ENCODE results near the gene MARCHF10. TPM values are rescaled to one million over a fixed set of nuclear protein-coding genes. Genes with fewer than 3 reads are reported as not detected.
"Not testable (repeated sequence)": the region's sequence is repeated elsewhere in the genome, so short reads cannot be mapped to it uniquely, and the experiment has no call there.

The MARCHF10 gene
- polyA plus RNA-seq, 4 donors, result 0.50 to 2.0 (median 1.0) TPM

- DNase-seq (ENCODE audit: low read depth in 4 of 4, low spot score in 3 of 4), result no peak
These were observed 105.3 kb downstream of the MARCHF10 start for GRCh38 chr17:62702746-62703260.

GRCh38 chr17:62701706-62702085, 106.4 kb downstream of the MARCHF10 start:
- DNase-seq (ENCODE audit: low read depth in 4 of 4, low spot score in 3 of 4), result no peak

DNA sequence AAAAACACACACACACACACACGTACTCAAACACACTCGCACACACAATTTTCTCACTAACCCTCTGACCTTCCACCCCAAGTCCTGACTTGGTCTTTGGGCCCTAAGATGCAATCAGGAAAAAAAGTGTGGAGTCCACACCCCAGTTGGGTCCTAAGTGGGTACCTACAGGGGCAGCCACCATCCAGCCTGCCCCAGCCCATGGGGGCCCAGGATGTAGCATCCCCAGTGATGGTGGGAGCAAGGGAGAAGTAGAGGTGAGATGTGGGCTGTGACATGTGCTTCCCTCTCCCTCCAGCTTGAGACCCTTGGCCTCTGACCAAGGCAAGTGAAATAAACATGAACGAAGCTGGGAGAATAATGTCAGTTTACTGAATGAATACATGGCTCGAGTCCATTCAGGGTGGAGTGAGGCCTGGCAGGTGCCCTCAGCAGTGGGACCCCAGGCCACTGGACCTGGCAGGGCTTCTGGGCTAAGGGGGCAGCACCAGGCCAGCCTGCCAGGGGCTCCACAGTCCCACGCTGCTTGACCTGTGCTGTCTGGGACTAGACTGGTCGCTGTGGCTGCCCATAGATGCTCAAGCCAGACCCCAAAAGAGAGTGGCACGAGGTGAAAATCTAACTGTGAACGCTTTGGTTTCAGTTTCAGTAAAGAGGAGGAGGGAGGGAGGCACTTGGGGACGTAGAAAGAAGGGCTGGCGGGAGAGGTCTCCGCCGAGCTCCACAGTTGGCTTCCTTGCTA, 107.0 kb downstream of the MARCHF10 start:
- no peak for DNase-seq (ENCODE audit: low read depth in 4 of 4, low spot score in 3 of 4)

DNA sequence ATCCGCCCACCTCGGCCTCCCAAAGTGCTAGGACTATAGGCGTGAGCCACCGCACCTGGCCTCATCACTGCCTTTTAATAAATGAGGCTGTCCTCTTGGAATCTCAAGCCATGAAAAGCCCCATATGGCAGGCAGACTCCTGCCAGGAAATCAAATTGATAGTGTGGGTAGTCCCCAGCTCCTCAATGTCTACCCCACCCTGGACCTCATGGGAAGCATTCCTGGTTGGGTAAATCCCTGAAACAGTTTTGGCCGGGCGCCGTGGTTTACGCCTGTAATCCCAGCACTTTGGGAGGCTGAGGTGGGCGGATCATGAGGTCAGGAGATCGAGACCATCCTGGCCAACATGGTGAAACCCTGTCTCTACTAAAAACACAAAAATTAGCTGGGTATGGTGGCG, 109.7 kb downstream of the MARCHF10 start:
- DNase-seq (ENCODE audit: low read depth in 4 of 4, low spot score in 3 of 4), result not testable (repeated sequence)

DNA sequence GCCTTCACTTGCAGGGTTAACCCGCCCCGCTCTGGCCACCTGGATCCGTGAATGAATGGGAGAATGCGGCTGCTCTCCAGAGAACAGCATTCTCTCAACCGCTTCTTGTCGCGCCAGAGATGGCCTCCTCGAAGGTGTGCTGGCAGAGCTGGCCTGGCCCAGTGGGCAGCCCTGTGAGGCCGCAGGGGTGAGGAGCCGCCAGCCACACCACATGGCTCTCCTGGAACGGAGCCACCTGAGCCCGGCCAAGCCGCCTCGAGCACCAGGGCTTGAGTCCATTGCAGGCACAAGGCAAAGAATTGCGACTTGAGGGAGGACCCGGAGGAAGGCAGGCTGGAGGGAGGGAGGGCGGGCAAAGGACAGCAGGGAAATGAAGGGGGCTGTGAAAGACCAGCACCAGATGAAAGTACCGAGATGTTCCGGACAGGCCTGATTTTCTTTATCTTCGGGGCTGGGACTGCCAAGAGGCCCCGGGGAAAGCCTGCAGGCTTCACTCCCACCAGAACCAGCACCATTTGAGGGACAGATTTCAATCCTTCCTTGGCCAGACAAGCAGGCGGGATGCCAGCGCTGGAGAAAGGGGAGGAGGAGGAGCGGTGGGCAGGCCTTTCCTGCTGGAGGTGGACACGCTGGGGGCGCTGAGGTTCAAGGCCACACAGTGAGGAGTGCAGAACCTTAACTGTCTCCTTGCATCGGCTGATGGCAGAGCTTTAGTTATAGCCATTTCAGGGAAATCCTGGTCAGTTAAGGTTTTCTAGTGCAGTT, 111.2 kb downstream of the MARCHF10 start:
- no peak for DNase-seq (ENCODE audit: low read depth in 4 of 4, low spot score in 3 of 4)

- DNase-seq (ENCODE audit: low read depth in 4 of 4, low spot score in 3 of 4), result no peak
These were observed 111.9 kb downstream of the MARCHF10 start for GRCh38 chr17:62696256-62696655.

- not testable (repeated sequence) for DNase-seq (ENCODE audit: low read depth in 4 of 4, low spot score in 3 of 4)
These were observed 112.9 kb downstream of the MARCHF10 start for GRCh38 chr17:62695093-62695738.

GRCh38 chr17:62693616-62694409, 114.3 kb downstream of the MARCHF10 start:
- no peak for DNase-seq (ENCODE audit: low read depth in 4 of 4, low spot score in 3 of 4)

- DNase-seq (ENCODE audit: low read depth in 4 of 4, low spot score in 3 of 4), result no peak
These were observed 115.2 kb downstream of the MARCHF10 start for GRCh38 chr17:62692721-62693431.

DNA sequence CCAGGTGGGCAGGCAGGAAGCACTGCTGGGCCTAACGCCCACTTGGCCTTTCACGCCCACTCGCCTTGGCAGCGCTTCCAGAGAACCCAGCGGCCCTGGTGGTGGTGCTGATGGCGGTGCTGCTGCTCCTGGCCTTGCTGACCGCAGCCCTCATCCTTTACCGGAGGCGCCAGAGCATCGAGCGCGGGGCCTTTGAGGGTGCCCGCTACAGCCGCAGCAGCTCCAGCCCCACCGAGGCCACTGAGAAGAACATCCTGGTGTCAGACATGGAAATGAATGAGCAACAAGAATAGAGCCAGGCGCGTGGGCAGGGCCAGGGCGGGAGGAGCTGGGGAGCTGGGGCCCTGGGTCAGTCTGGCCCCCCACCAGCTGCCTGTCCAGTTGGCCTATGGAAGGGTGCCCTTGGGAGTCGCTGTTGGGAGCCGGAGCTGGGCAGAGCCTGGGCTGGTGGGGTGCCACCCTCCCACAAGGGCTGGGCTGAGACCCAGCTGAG, 115.9 kb downstream of the MARCHF10 start:
- DNase-seq (ENCODE audit: low read depth in 4 of 4, low spot score in 3 of 4), result no peak

DNA sequence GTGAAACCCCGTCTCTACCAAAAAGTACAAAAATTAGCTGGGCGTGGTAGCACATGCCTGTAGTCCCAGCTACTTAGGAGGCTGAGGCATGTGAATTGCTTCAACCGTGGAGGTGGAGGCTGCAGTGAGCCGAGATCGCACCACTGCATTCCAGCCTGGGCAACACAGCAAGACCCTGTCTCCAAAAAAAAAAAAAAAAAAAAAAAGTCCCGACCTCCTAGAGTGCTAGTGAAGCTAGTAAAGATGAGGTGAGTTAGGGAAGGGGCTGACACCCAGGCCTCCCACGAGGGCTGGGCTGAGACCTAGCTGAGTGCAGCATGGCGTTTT, 116.6 kb downstream of the MARCHF10 start:
- not testable (repeated sequence) for DNase-seq (ENCODE audit: low read depth in 4 of 4, low spot score in 3 of 4)

- DNase-seq (ENCODE audit: low read depth in 4 of 4, low spot score in 3 of 4), result no peak
These were observed 117.8 kb downstream of the MARCHF10 start for GRCh38 chr17:62690168-62690897.

DNA sequence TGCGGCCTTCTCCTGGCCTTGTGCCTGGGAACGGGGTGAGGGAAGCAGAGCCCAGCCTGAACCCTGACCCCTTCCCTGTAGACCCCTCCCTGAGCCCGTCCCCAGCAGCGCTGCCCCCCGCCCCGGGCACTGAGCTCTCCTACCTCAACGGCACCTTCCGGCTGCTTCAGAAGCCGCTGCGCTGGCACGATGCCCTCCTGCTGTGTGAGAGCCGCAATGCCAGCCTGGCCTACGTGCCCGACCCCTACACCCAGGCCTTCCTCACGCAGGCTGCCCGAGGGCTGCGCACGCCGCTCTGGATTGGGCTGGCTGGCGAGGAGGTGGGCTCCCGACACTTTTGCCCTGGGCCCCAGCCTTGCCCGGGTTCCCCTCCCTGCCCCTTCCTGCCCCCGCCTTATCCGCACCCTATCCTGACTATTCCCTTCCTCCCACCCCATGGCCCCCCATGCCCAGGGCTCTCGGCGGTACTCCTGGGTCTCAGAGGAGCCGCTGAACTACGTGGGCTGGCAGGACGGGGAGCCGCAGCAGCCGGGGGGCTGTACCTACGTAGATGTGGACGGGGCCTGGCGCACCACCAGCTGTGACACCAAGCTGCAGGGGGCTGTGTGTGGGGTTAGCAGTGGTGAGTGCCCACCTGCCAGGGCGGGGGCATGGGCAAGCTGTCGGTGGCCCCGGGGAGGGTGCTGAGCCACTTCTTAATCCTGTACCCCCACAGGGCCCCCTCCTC, 118.5 kb downstream of the MARCHF10 start:
- DNase-seq (ENCODE audit: low read depth in 4 of 4, low spot score in 3 of 4), result no peak

DNA sequence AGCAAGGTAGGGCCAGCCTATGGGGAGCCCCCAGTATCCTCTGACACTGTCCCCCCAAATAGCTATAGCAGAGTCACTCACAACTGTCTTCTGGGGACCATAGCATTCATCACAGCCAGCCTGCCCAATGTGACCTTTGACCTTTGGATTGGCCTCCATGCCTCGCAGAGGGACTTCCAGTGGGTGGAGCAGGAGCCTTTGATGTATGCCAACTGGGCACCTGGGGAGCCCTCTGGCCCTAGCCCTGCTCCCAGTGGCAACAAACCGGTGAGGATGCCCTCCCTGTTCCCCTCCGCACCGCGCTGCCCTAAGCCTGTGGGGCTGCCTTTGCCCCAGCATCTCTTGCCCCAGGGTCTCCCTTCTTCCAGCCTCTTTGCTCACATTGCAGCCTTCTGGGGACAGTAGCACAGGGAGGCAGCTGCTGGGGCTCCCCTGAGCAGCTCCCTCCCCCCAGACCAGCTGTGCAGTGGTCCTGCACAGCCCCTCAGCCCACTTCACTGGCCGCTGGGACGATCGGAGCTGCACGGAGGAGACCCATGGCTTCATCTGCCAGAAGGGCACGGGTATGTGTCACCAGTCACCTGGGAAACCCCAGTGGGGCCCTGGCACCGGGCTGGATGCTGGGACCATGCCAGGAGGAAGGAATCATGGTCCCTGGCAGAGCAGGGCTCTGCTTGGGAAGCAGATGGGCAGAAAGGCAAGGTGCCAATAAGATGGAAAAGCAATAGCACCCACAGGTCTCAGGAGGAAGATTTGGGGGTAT, 119.5 kb downstream of the MARCHF10 start:
- DNase-seq (ENCODE audit: low read depth in 4 of 4, low spot score in 3 of 4), result no peak

DNA sequence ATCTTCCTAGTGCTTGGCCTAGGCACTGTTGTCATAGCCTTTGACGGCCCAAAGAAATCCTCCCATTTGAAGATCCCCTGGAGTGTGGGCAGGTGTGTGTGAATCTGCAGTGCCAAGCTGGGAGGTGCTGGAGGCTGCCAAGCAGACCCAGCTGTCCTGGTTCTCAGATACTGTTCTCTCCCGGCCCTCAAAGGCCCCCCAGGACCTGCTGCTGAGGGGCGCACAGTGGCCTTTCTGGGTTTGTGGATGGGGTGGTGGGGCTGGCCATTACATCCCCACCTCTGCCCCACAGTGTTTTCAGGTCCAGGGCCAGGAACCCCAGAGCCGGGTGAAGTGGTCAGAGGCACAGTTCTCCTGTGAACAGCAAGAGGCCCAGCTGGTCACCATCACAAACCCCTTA, 120.1 kb downstream of the MARCHF10 start:
- no peak for DNase-seq (ENCODE audit: low read depth in 4 of 4, low spot score in 3 of 4)

DNA sequence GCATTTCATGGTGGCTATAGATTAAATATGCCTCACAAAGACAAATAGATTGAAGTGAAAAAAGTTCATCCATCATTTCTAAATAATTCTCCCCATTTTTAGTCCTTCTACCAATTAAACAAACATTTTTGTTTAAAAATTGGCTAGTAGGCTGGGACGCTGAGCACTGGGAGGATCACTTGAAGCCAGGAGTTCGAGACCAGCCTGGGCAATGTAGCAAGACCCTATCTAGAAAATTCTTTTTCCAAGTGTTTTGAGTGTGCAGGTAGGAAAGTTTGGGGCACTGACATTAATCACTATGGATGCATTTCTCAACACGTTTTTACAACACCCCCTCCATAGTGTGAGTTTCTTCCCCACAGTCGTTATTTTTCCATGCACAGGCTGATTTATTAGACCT, 123.9 kb downstream of the MARCHF10 start:
- no peak for DNase-seq (ENCODE audit: low read depth in 4 of 4, low spot score in 3 of 4)

DNA sequence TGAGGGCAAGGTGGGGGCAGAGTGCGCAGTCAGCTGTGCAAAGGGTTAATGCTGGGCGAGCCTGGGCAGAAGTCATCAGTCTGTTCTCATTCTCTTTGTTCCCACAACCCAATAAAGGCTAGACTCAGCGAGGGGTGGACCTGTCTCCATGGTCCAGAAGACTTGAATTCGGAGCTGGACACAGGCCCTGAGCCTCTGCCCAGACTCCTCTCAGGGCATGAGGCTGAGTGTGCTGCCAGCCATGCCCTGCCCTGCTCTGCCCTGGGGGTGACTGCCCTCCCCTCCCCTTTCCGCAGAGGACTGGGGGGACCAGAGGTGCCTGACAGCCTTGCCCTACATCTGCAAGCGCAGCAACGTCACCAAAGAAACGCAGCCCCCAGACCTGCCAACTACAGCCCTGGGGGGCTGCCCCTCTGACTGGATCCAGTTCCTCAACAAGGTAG, 126.2 kb downstream of the MARCHF10 start:
- DNase-seq (ENCODE audit: low read depth in 4 of 4, low spot score in 3 of 4), result no peak
